K562 (cell line): Measurements from ENCODE around the gene RGS14. TPM values are rescaled to one million over a fixed set of nuclear protein-coding genes. Genes with fewer than 3 reads are reported as not detected.
A peak's percentile ranks its signal among the peaks of the same experiment; 100 is the strongest.

Source experiments
- ATAC-seq: fragments of 200-7000 bp; cut with Tn5 transposase; 3 replicates; pipeline ENCODE4 v1.9.1; 2020; ENCODE audit warnings: moderate library complexity
- BruUV-seq: library from RNA; stranded (reverse); fragments of 400-500 nt; replicated peaks from 2 replicates; lab custom pipeline; 2021; lab: Mats Ljungman, UMichigan
- CTCF ChIA-PET: fragments of 300-600 bp; formaldehyde crosslinking; extraction: SDS; loops from one replicate; lab custom pipeline; 2021; ENCODE audit warnings: low intra/inter-chr PET ratio; lab: Yijun Ruan, JAX
- POLR2A ChIA-PET: fragments of 300-600, 350-650 bp; sonication (Branson Sonifier 250); formaldehyde crosslinking; extraction: SDS; loops from one replicate; lab custom pipeline; 2021; ENCODE audit warnings: antibody characterized with exemption, inconsistent platforms; lab: Yijun Ruan, JAX
- DNase-seq, 4 experiments: peaks; one replicate each; pipeline versions ENCODE4 v3.0.0 to v3.0.0-alpha.2; 2011 to 2018; ENCODE audit warnings: low spot score in 3 of 4, mixed read lengths in 3 of 4; ENCODE audit errors: extremely low read depth in 1 of 4
- FAIRE-seq: peaks from 2 replicates; lab custom pipeline; 2011; peaks lifted over from hg19 to GRCh38; lab: Jason Lieb, UNC
- H2AFZ ChIP-seq: 2 replicates; pipeline ENCODE4 v1.6.0; 2011; ENCODE audit warnings: low read depth, low read length, control low read depth, inconsistent platforms
- H3K27ac ChIP-seq: fragments of 200-600 bp; 3 replicates; pipeline ENCODE4 v1.8.0; 2011; ENCODE audit warnings: low read depth, mild to moderate bottlenecking, control low read depth, inconsistent platforms, low read length, moderate library complexity, mixed read lengths; ENCODE audit errors: extremely low read depth
- H3K27me3 ChIP-seq, 2 experiments: fragments of 300-600 bp in 1 of 2; 2 replicates in 1 of 2; 3 replicates in 1 of 2; pipeline versions ENCODE4 v1.6.0 to v1.8.0; 2011; ENCODE audit warnings: inconsistent platforms in 2 of 2, low read length in 2 of 2, mild to moderate bottlenecking in 1 of 2, mixed read lengths in 1 of 2, moderate library complexity in 1 of 2; ENCODE audit not compliant: control insufficient read depth in 2 of 2, insufficient read depth in 2 of 2
- H3K36me3 ChIP-seq: fragments of 300-600 bp; 3 replicates; pipeline ENCODE4 v1.8.0; 2011; ENCODE audit warnings: mild to moderate bottlenecking, low read length, inconsistent platforms; ENCODE audit not compliant: control insufficient read depth, insufficient read depth
- H3K4me1 ChIP-seq, 2 experiments: fragments of 200-600 bp in 1 of 2; replicated peaks in 1 of 2; 2 replicates in 1 of 2; 3 replicates in 1 of 2; pipeline versions ENCODE4 v1.5.1 to v1.8.0; 2011; ENCODE audit warnings: inconsistent platforms in 2 of 2, low read length in 2 of 2, mild to moderate bottlenecking in 1 of 2, mixed read lengths in 1 of 2, moderate library complexity in 1 of 2; ENCODE audit not compliant: control insufficient read depth in 2 of 2, insufficient read depth in 2 of 2
- H3K4me2 ChIP-seq: 2 replicates; pipeline ENCODE4 v1.6.1; 2011; ENCODE audit warnings: low read length, control low read depth, inconsistent platforms, mixed read lengths; ENCODE audit not compliant: insufficient read depth
- H3K4me3 ChIP-seq: fragments of 200-600 bp; sonication (generic), shearing (Covaris generic); 2 replicates; pipeline ENCODE4 v1.5.1; 2016; ENCODE audit warnings: control low read depth, inconsistent platforms
- H3K79me2 ChIP-seq: fragments of 200-600 bp; 3 replicates; pipeline ENCODE4 v1.8.0; 2011; ENCODE audit warnings: low read length, inconsistent platforms; ENCODE audit not compliant: control insufficient read depth, insufficient read depth
- H3K9ac ChIP-seq, 2 experiments: 2 replicates each; pipeline versions ENCODE4 v1.6.0 to v1.6.1; 2011; ENCODE audit warnings: low read depth in 2 of 2, low read length in 2 of 2, control low read depth in 1 of 2, inconsistent platforms in 1 of 2, mild to moderate bottlenecking in 1 of 2, mixed read lengths in 1 of 2; ENCODE audit not compliant: insufficient read depth in 1 of 2
- H3K9me1 ChIP-seq: one replicate; pipeline ENCODE4 v1.6.0; 2011; ENCODE audit warnings: inconsistent platforms, mild to moderate bottlenecking, low read length, moderate library complexity; ENCODE audit not compliant: control insufficient read depth, insufficient read depth
- H3K9me3 ChIP-seq: replicated peaks from 2 replicates; pipeline ENCODE4 v1.5.1; 2011; ENCODE audit warnings: low read depth, low read length, inconsistent platforms; ENCODE audit not compliant: control insufficient read depth, insufficient read depth
- H4K20me1 ChIP-seq: replicated peaks from 2 replicates; pipeline ENCODE4 v1.6.1; 2011; ENCODE audit warnings: low read length, inconsistent platforms, mixed read lengths; ENCODE audit not compliant: control insufficient read depth, insufficient read depth
- CAMTA2 ChIP-seq: fragments of 250-450 bp; sonication (Bioruptor Pico); conservative IDR thresholded peaks from 2 replicates; pipeline ENCODE4 v1.5.1; 2022
- CTCF ChIP-seq, 3 experiments: IDR thresholded peaks in 2 of 3; conservative IDR thresholded peaks in 1 of 3; 2 replicates each; pipeline ENCODE4 v1.5.1; 2011 to 2012; ENCODE audit warnings: low read length in 3 of 3, mild to moderate bottlenecking in 3 of 3, control low read depth in 2 of 3, improper control_type of control experiment in 1 of 3, inconsistent platforms in 1 of 3, low read depth in 1 of 3, mixed read lengths in 1 of 3, moderate library complexity in 1 of 3; ENCODE audit not compliant: insufficient read depth in 2 of 3
- MITF ChIP-seq: IDR thresholded peaks from 2 replicates; pipeline ENCODE4 v1.6.1; 2014; ENCODE audit warnings: antibody characterized with exemption
- PREB ChIP-seq: sonication (generic); formaldehyde crosslinking; IDR thresholded peaks from 2 replicates; pipeline ENCODE4 v1.8.1; 2023; ENCODE audit warnings: mild to moderate bottlenecking, missing genetic modification reagents
- RFX5 ChIP-seq: IDR thresholded peaks from 2 replicates; pipeline ENCODE4 v1.6.1; 2011; ENCODE audit warnings: low read depth, mild to moderate bottlenecking, improper control_type of control experiment, low read length
- ZBTB2 ChIP-seq: fragments of 450-650 bp; IDR thresholded peaks from 2 replicates; pipeline ENCODE4 v1.6.1; 2016; ENCODE audit warnings: antibody characterized with exemption
- ZBTB33 ChIP-seq: sonication (generic); formaldehyde crosslinking; IDR thresholded peaks from 2 replicates; pipeline ENCODE4 v1.8.1; 2023; ENCODE audit warnings: mild to moderate bottlenecking, missing genetic modification reagents
- ZNF384 ChIP-seq: IDR thresholded peaks from 2 replicates; pipeline ENCODE4 v1.6.1; 2012; ENCODE audit warnings: low read depth, low read length, improper control_type of control experiment
- WGBS: fragments of 100-300 bp; shearing (Covaris generic); methylation state at CpG from one replicate; pipeline ENCODE4 v1.1.6; 2016; ENCODE audit warnings: low coverage, mixed read lengths; ENCODE audit not compliant: insufficient coverage; ENCODE audit errors: missing lambda C conversion rate; 5-methylcytosine and 5-hydroxymethylcytosine counted together
- in situ Hi-C: fragments of 300-500 bp; cut with MboI; formaldehyde crosslinking; loops from 4 replicates; pipeline ENCODE4 v1.15.0; 2018; ENCODE audit warnings: inconsistent platforms, mixed read lengths
- intact Hi-C: fragments of 100-400 bp; cut with micrococcal nuclease; formaldehyde crosslinking; loops from 2 replicates; pipeline ENCODE4 v1.14.2; 2022
- polyA plus RNA-seq, 8 experiments: library from polyadenylated mRNA; depleted of rRNA in 4 of 8; stranded (reverse) in 5 of 8; unstranded in 3 of 8; fragments of >200 nt; fragmentation: Nextera tagmentation in 2 of 8; fragmentation: Illumina TruSeq in 1 of 8; extraction: Ambion mirVana in 2 of 8; extraction: Trizol in 1 of 8; gene quantifications; 2 replicates each; pipeline versions ENCODE4 v1.2.1 to v1.2.3, GENCODE V29; 2011 to 2014; ENCODE audit warnings: inconsistent platforms in 1 of 8, missing spikeins in 1 of 8
- total RNA-seq, 7 experiments: library from RNA; depleted of rRNA in 6 of 7; stranded (reverse); fragments of >200 nt in 6 of 7; fragmentation: Illumina TruSeq in 2 of 7; extraction: Trizol in 2 of 7; gene quantifications; 2 replicates each; pipeline versions ENCODE4 v1.2.1 to v1.2.3, GENCODE V29; 2011 to 2021; ENCODE audit warnings: low replicate concordance in 1 of 7

RGS14 gene
- total and polyA plus RNA-seq, 9 of the 15 experiments (the other 6 are each of a cell fraction or from before 2014, with no cell fraction given): 0.28 to 75.9 (median 34.5) TPM

GRCh38 chr5:177390363-177391300 is 32.9 kb downstream of the RGS14 start:
- CTCF ChIA-PET: interaction anchor here (0.6 to 4.6 kb wide), 8 partner anchors 8 to 110 kb away, joined by 3 to 78 read pairs (median 3); no protein-coding TSS in a partner anchor
- peaks cover 7 to 8% of the 10 kb centered on the region in 2 experiments; a peak in 3 of 5 replicates for H3K4me1 ChIP-seq
- DNase-seq (peak; percentile 92 to 93 (median 92)), FAIRE-seq (peak; percentile 98), ATAC-seq (peak; percentile 96)
- no peaks in the 10 kb centered on the region for H3K9me1 ChIP-seq
- no peak overlapping the region for H3K27ac ChIP-seq
- H3K36me3 ChIP-seq: no peaks in the 10 kb centered on the region
- no peaks in the 10 kb centered on the region for H3K79me2 ChIP-seq
- in situ Hi-C loops: loop anchor here (5.0 to 10.0 kb wide), 2 partner anchors 57 to 674 kb away; partner anchors contain the start of gene PRR7
- H3K9me3 ChIP-seq: no peaks in the 10 kb centered on the region
- POLR2A ChIA-PET: interaction anchor here (0.6 to 2.0 kb wide), 10 partner anchors 12 to 88 kb away, joined by 3 to 7 read pairs (median 4); no protein-coding TSS in a partner anchor
- H3K27me3 ChIP-seq: peaks cover 0 to 4% of the 10 kb centered on the region in 2 experiments; a peak in 3 of 5 replicates
- WGBS: 29% methylated on average over 13 of the region's 13 CpGs
- H2AFZ ChIP-seq: peak overlapping the region; percentile 94
- peak overlapping the region; percentile 3 to 69; a peak in 3 of 4 replicates for H3K9ac ChIP-seq
- H3K4me3 ChIP-seq: no peak overlapping the region
- H4K20me1 ChIP-seq: no peaks in the 10 kb centered on the region
- no peak overlapping the region; the same call in 1 of the 2 replicates for H3K4me2 ChIP-seq
- BruUV-seq: no TSS peak
- intact Hi-C loops: loop anchor here (1.0 kb wide), 3 partner anchors 20 to 72 kb away; no protein-coding TSS in a partner anchor
- TF ChIP-seq MITF (0 out of 2 replicates have a peak, but pooled peaks have one; percentile 51), ZBTB33 (CRISPR knock-in tag) (peak; percentile 32; the same call in 1 of the 2 replicates), ZBTB2 (no peak), RFX5 (no peak), ZNF384 (no peak), CTCF (IDR thresholded peaks at IDR 0.05 in 2 of 3, conservative IDR thresholded peaks at IDR 0.05 in 1 of 3; ENCODE audit: insufficient read depth in 2 of 3, low read depth in 1 of 3, low read length in 3 of 3) (peak; percentile 96 to 97 (median 97)), PREB (CRISPR knock-in tag) (no peak), CAMTA2 (CRISPR knock-in tag) (no peak)
